HG03025 (cell line): ENCODE results near the gene PTPRG.

Experiments
- ATAC-seq: cut with Tn5 transposase; IDR thresholded peaks from one replicate; pipeline ENCODE4 v1.9.1; 2021; ENCODE audit warnings: mild to moderate bottlenecking, moderate library complexity; ENCODE audit not compliant: unreplicated experiment, low FRiP score

Gene PTPRG

GRCh38 chr3:61783993-61784718 is 222.8 kb downstream of the PTPRG start:
- no peak for ATAC-seq

- no peak for ATAC-seq
Measured at GRCh38 chr3:61788623-61789507, 227.5 kb downstream of the PTPRG start.

- no peak for ATAC-seq
Measured at GRCh38 chr3:61789861-61790260, 228.5 kb downstream of the PTPRG start.

- ATAC-seq, result no peak
Measured at GRCh38 chr3:61790411-61790810, 229.0 kb downstream of the PTPRG start.

GRCh38 chr3:61793056-61793455 is 231.7 kb downstream of the PTPRG start:
- no peak for ATAC-seq

GRCh38 chr3:61793521-61793920 is 232.2 kb downstream of the PTPRG start:
- ATAC-seq, result no peak

- ATAC-seq, result no peak
Measured at GRCh38 chr3:61794341-61794740, 233.0 kb downstream of the PTPRG start.

GRCh38 chr3:61794961-61795360 is 233.6 kb downstream of the PTPRG start:
- no peak for ATAC-seq

GRCh38 chr3:61796088-61796680 is 234.8 kb downstream of the PTPRG start:
- ATAC-seq, result no peak

- no peak for ATAC-seq
Measured at GRCh38 chr3:61796911-61797310, 235.5 kb downstream of the PTPRG start.

- ATAC-seq, result no peak
Measured at GRCh38 chr3:61802772-61803171, 241.4 kb downstream of the PTPRG start.

GRCh38 chr3:61803983-61804382 is 242.6 kb downstream of the PTPRG start:
- ATAC-seq, result no peak

- no peak for ATAC-seq
Measured at GRCh38 chr3:61804782-61805181, 243.4 kb downstream of the PTPRG start.

GRCh38 chr3:61805510-61806080 is 244.2 kb downstream of the PTPRG start:
- no peak for ATAC-seq

- no peak for ATAC-seq
Measured at GRCh38 chr3:61806810-61807209, 245.4 kb downstream of the PTPRG start.

GRCh38 chr3:61807865-61808276 is 246.5 kb downstream of the PTPRG start:
- ATAC-seq, result no peak

GRCh38 chr3:61808526-61808925 is 247.2 kb downstream of the PTPRG start:
- no peak for ATAC-seq

GRCh38 chr3:61808999-61809398 is 247.6 kb downstream of the PTPRG start:
- ATAC-seq, result no peak

GRCh38 chr3:61809879-61810278 is 248.5 kb downstream of the PTPRG start:
- ATAC-seq, result no peak

- no peak for ATAC-seq
Measured at GRCh38 chr3:61810953-61811497, 249.7 kb downstream of the PTPRG start.

GRCh38 chr3:61811652-61812051 is 250.3 kb downstream of the PTPRG start:
- ATAC-seq, result no peak
